NCI-H69 (cell line): Measurements from ENCODE around the gene CGAS.
"Not testable (repeated sequence)": the region's sequence is repeated elsewhere in the genome, so short reads cannot be mapped to it uniquely, and the experiment has no call there.

Experiments
- DNase-seq: peaks from one replicate; lab custom pipeline; 2025; lab: John Stamatoyannopoulos, UW

Gene CGAS

DNA sequence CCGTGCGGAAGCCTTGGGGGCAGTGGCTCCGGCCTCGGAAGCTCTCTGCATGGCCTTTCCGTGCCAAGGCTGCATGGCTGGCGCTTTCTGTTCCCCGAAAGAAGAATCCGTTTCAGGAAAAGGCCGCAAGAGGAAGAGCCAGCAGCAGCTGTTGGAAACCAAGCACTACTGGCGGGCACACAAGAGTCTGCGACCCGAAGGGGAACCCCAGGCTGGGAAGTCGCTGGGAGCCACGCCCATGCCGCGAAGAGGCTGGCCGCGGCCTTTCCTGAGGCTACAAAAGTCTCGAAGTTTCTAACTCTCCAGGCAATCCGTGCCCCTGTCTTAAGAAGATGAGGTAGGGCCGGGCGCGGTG lies at the start of gene CGAS:
Gene CGAS (minus strand): TSS at position 191 of the 355 bp plus-strand sequence. CDS start 116 bp downstream, at position 75.
- DNase-seq, result peak; percentile 11

- no peak for DNase-seq
Observed at GRCh38 chr6:73497915-73498314, 45.8 kb upstream of the CGAS start.

DNA sequence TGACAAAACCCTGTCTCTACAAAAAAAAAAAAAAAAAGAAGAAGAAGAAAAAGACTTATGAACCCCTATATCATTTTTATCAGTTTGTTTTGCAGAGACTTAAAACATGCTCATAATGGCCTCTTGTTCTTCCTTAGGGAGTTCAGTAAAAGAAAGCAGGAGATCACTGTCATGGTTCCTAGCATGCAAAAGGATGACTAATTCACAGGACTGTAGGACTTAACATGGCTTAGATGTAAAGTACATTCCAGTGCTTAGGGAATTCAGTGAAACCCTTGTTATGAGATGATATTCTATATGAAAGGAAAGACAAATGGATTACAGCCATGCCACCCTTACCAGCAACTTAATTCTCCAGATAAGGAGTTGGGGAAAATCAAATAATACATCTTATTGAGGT lies 39.3 kb upstream of the CGAS start:
- no peak for DNase-seq

- DNase-seq, result no peak
Observed at GRCh38 chr6:73487473-73487872, 35.4 kb upstream of the CGAS start.

DNA sequence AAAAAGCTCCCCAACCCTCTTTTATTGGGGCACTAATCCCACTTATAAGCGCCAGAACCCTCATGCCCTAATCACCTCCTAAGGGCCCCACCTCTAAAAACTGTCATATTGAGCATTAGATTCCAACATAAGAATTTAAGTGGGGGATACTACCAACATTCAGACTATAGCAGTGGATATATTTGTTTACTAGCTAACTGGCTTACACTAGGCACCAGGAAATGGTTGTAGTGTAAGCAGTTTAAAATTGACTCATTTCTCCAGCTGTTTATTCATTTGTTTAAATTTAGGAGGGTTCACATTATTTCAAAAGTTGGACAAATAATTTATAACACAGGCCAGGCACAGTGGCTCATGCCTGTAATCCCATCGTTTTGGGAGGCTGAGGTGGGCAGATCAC lies 32.3 kb upstream of the CGAS start:
- no peak for DNase-seq

GRCh38 chr6:73481969-73482368 lies 29.9 kb upstream of the CGAS start:
- no peak for DNase-seq

DNA sequence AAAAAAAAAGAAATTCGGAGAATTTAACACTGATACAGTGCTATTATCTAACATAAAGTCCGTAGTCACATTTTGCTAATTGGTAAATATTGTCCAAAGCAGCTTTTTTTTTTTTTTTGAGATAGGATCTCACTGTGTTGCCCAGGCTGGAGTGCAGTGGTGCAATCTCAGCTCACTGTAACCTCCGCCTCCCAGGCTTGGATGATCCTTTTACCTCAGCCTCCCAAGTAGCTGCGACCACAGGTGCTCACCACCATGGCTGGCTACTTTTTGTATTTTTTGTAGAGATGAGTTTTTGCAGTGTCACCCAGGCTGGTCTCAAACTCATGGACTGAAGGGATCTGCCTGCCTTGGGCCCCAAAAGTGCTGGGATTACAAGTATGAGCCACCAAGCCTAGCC lies 25.3 kb upstream of the CGAS start:
- no peak for DNase-seq

DNA sequence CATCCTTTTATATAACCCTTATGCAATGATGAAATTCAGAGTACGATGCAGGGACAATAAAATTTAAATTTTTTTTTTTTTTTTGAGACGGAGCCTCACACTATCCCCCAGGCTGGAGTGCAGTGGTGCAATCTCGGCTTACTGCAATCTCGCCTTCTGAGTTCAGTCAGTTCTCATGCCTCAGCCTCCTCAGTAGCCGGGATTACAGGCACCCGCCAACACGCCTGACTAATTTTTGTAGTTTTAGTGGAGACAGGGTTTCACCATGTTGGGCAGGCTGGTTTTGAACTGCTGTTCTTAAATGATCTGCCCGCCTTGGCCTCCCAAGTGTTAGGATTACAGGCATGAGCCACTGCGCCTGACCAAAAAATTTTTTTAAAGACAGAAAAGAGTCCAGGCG lies 24.6 kb upstream of the CGAS start:
- DNase-seq, result no peak

GRCh38 chr6:73471686-73472290 lies 19.7 kb upstream of the CGAS start:
- DNase-seq, result no peak

GRCh38 chr6:73461537-73462350 lies 9.6 kb upstream of the CGAS start, which contains the start of gene MTO1:
MTO1 (plus strand) TSS chr6:73461737; CDS start chr6:73461855, 118 bp downstream.
- peak; percentile 95 for DNase-seq

GRCh38 chr6:73460056-73460455 lies 8.0 kb upstream of the CGAS start:
- no peak for DNase-seq

- not testable (repeated sequence) for DNase-seq
Observed at GRCh38 chr6:73459474-73459873, 7.4 kb upstream of the CGAS start.

GRCh38 chr6:73455865-73456629 lies 4.0 kb upstream of the CGAS start:
- no peak for DNase-seq

- DNase-seq, result peak; percentile 82
Observed at GRCh38 chr6:73451223-73452106, 632 bp downstream of the CGAS start.

DNA sequence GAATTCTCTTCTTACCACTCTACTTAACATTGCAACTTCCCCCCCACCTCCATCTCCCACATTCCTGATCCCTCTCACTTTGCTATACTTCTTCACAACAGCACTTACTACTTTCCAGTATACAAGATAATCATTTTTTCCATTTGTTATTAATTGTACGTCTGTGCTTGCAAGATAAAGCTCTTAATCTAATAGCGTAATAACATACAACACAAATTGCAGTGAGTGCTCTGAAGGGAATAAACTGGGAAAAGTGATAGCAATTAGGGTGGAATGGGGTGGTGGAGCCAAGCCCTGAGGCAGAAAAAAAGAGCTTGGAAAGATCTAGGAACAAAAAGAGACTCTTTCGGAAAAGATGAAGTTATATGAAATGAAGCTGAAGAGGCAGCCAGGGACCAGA lies 8.5 kb downstream of the CGAS start:
- DNase-seq, result no peak

DNA sequence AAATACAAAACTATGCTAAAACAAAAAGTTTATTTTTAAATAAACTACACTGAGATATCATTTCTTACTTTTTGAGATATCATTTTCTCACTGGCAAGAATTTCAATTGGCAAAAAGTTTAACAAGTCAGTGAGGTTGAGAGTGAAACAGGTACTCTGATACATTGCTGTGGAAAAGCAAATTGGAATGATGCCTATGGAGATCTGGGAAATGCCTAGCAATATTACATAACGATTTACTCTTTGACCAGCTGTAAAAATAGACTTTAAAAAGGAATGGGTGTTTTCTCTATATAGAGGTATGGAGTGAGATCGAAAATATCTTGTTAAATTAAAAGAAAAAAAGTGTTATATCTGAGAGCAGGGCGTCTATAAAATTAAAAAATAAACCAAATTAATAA lies 16.9 kb downstream of the CGAS start:
- no peak for DNase-seq

- no peak for DNase-seq
Observed at GRCh38 chr6:73421534-73421933, 30.6 kb downstream of the CGAS start.

GRCh38 chr6:73418081-73418741 lies 33.9 kb downstream of the CGAS start:
- no peak for DNase-seq

GRCh38 chr6:73413102-73413501 lies 39.0 kb downstream of the CGAS start:
- DNase-seq, result no peak

DNA sequence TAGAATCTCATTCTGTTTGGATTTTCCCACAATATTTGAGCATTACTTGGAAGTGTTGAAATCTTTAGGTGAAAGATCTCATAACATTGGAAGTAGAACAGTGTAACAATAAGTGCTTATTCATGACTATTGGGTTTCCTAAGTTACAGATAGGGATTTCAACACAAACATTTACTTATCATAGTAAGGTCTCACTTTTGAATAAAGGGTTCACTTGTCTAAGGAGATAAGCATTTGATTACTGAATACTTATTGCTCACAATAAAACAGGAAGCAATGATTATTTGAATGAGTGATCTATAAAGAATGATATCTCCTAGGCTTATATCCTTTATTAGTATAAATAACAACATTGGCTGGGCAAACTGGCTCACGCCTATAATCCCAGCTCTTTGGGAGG lies 42.7 kb downstream of the CGAS start:
- no peak for DNase-seq

DNA sequence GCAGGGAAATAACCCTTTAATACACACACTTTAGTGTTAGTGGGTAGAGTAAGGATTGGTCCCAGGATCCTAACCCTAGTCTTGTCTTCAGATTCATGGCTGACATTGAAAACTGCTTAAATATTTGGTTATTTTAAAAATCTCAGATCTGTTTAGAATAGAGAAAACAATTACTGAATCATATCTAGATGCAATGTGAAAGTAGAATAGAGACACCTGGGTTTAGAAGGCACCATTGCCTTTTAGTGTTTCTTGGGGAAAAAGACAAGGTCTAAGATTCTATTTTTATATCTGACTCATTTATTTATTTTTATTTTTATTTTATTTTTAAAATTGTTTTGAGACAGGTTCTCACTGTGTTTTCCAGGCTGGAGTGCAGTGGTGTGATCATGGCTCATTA lies 51.4 kb downstream of the CGAS start:
- no peak for DNase-seq
